A673 (cell line): ENCODE data around the gene ZNF692. TPM values are rescaled to one million over a fixed set of nuclear protein-coding genes. Genes with fewer than 3 reads are reported as not detected.
A peak's percentile ranks its signal among the peaks of the same experiment; 100 is the strongest.

ENCODE experiments used
- BruUV-seq: library from RNA; stranded (reverse); fragments of 400-500 nt; replicated peaks from 2 replicates; lab custom pipeline; 2021; lab: Mats Ljungman, UMichigan
- CTCF ChIA-PET: fragments of 300-600 bp; sonication (Branson Sonifier 250); formaldehyde crosslinking; loops from one replicate; lab custom pipeline; 2022; ENCODE audit warnings: antibody characterized with exemption; lab: Charles Lee
- POLR2A ChIA-PET: fragments of 300-600 bp; sonication (Branson Sonifier 250); formaldehyde crosslinking; loops from one replicate; lab custom pipeline; 2022; ENCODE audit warnings: antibody characterized with exemption; ENCODE audit not compliant: low non-redundant PET; lab: Charles Lee
- DNase-seq: peaks from one replicate; pipeline ENCODE4 v3.0.0-alpha.2; 2015; ENCODE audit warnings: low spot score
- H3K27ac ChIP-seq: fragments of 200-600 bp; sonication (generic); 2 replicates; pipeline ENCODE4 v1.5.1; 2016; ENCODE audit warnings: mixed run types, low read depth, mild to moderate bottlenecking, mixed read lengths, antibody characterized with exemption, low read length; ENCODE audit not compliant: poor library complexity, severe bottlenecking
- H3K27me3 ChIP-seq: fragments of 200-600 bp; sonication (generic); replicated peaks from 2 replicates; pipeline ENCODE4 v1.6.1; 2017; ENCODE audit warnings: mixed run types, low read depth, mild to moderate bottlenecking, mixed read lengths, antibody characterized with exemption, low read length; ENCODE audit not compliant: insufficient read depth, poor library complexity
- H3K36me3 ChIP-seq: fragments of 200-600 bp; sonication (generic); 2 replicates; pipeline ENCODE4 v1.6.1; 2016; ENCODE audit warnings: mixed run types, mild to moderate bottlenecking, mixed read lengths, antibody characterized with exemption, low read length; ENCODE audit not compliant: insufficient read depth, poor library complexity, severe bottlenecking
- H3K4me1 ChIP-seq: fragments of 200-600 bp; sonication (generic); 2 replicates; pipeline ENCODE4 v1.6.1; 2017; ENCODE audit warnings: mixed run types, mild to moderate bottlenecking, mixed read lengths, antibody characterized with exemption, low read length; ENCODE audit not compliant: insufficient read depth, poor library complexity, severe bottlenecking
- H3K4me3 ChIP-seq: fragments of 200-600 bp; sonication (generic); 2 replicates; pipeline ENCODE4 v1.5.1; 2016; ENCODE audit warnings: low read depth, mixed run types, mild to moderate bottlenecking, mixed read lengths, low read length; ENCODE audit not compliant: poor library complexity, severe bottlenecking
- H3K9me3 ChIP-seq: fragments of 200-600 bp; sonication (generic); 2 replicates; pipeline ENCODE4 v1.6.1; 2016; ENCODE audit warnings: mixed run types, low read depth, mild to moderate bottlenecking, mixed read lengths, antibody characterized with exemption, low read length; ENCODE audit not compliant: poor library complexity, severe bottlenecking
- EZH2 ChIP-seq: fragments of 200-600 bp; sonication (generic); IDR thresholded peaks from 2 replicates; pipeline ENCODE4 v1.6.1; 2017; ENCODE audit warnings: borderline replicate concordance, low read depth, mild to moderate bottlenecking, mixed read lengths, antibody characterized with exemption, low read length; ENCODE audit not compliant: poor library complexity, severe bottlenecking
- intact Hi-C: fragments of 100-400 bp; cut with micrococcal nuclease; formaldehyde crosslinking; loops from one replicate; pipeline ENCODE4 v1.10.0; 2022; ENCODE audit not compliant: unreplicated experiment
- total RNA-seq: library from RNA; stranded (reverse); gene quantifications from 2 replicates; pipeline ENCODE4 v1.2.3, GENCODE V29; 2021
- TF ChIP-seq, protein P1 (sequence below): fragments of 300-800, 200-600 bp; sonication (generic); conservative IDR thresholded peaks from 2 replicates; pipeline ENCODE4 v1.5.1; 2017; ENCODE audit warnings: low read depth, mild to moderate bottlenecking, antibody characterized with exemption, low read length, moderate library complexity, mixed read lengths

The ZNF692 gene
- total RNA-seq, 1 experiment from 2014 or later = 64.5 TPM

DNA sequence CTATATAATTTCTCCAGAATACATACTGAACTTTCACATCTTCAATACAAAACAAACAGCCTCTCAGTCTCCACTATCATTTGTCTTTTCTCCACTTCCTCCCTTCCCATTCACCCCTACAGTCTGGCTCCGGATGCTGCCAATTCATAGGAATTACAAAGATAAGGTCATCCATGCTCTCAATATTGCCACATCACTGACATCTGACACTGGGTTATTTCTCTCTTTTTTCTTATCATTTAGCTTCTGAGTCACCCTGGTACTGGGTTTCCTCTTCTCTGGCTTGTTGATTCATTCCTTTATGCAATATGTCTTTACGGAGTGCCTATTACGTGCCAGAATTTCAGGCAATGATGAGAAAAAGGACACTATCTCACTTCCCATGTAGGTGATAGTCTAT lies 30.0 kb downstream of the ZNF692 start:
- intact Hi-C loops = no loop called here
- POLR2A ChIA-PET = no interaction called here
- no peak overlapping the region for H3K27ac ChIP-seq

DNA sequence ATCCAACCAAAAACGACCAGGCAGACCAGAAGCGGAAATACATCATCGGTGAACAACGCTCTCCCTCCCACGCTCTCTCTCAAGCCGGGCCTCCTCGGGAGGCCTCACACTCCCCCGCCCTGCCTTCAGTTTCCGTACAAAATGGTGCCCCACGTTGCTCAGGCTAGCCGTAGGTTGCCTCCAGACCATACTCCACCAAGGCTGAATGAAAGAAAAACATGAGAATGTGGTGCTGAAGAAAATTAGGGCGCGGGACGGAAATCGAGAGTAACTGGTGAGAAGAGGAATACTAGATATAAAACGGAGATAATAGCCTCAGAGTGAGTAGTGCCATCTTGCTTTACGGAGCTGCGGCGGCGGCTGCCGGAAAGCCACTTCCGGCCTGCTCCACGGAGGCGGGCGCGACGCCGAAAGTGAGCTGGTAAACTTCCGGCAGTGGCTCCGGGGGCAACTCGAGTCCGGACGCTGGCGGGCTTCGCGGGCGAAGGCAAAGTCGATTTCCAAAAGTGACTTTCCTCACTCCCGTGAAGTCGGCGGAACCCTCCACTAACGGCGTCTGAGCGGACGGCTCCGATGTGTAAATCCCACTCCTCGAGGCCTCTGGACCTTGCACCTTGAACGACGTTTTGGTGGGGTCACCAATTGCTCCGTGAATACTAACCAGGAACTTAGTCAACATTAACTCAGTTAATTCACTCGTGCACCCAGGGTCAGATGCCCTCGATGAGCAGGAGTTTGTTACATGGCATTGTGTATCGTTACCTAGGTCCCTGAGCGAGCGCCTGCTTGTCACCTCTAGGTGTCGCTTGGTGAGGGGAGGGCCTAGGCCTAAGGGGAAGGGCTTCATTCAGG lies 32.8 kb downstream of the ZNF692 start, which contains the start of gene SH3BP5L:
Gene SH3BP5L, minus strand, starts transcription at position 7 of the 852 bp plus-strand sequence. CDS start 980 bp downstream, outside the sequence.
- Histone ChIP-seq H3K27me3 (no peaks in the 10 kb centered on the region), H3K9me3 (no peaks in the 10 kb centered on the region), H3K4me1 (peaks cover 11% of the 10 kb centered on the region), H3K27ac (peak within 1 kb of the TSS; percentile 95), H3K36me3 (peaks cover 6% of the 10 kb centered on the region), H3K4me3 (peak within 1 kb of the TSS; percentile 72)
- intact Hi-C loops = loop anchor here (1.0 kb wide), 1 partner anchor 12 kb away; the partner anchor contains the start of gene ZNF672
- POLR2A ChIA-PET = interaction anchor here (0.7 kb wide), 1 partner anchor 12 kb away, joined by 3 read pairs; the partner anchor contains the start of gene ZNF672
- peak; percentile 98 for DNase-seq
- CTCF ChIA-PET = interaction anchor here (0.6 to 1.7 kb wide), 3 partner anchors 12 to 80 kb away, joined by 3 to 8 read pairs (median 7); partner anchors contain the start of gene ZNF672
- TF ChIP-seq, protein P1, sequence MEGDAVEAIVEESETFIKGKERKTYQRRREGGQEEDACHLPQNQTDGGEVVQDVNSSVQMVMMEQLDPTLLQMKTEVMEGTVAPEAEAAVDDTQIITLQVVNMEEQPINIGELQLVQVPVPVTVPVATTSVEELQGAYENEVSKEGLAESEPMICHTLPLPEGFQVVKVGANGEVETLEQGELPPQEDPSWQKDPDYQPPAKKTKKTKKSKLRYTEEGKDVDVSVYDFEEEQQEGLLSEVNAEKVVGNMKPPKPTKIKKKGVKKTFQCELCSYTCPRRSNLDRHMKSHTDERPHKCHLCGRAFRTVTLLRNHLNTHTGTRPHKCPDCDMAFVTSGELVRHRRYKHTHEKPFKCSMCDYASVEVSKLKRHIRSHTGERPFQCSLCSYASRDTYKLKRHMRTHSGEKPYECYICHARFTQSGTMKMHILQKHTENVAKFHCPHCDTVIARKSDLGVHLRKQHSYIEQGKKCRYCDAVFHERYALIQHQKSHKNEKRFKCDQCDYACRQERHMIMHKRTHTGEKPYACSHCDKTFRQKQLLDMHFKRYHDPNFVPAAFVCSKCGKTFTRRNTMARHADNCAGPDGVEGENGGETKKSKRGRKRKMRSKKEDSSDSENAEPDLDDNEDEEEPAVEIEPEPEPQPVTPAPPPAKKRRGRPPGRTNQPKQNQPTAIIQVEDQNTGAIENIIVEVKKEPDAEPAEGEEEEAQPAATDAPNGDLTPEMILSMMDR = peak; percentile 90
- TF ChIP-seq EZH2 = no peak
- TSS peak; percentile 97 for BruUV-seq

More for the DNA sequence above, 30.0 kb downstream of the ZNF692 start:
- CTCF ChIA-PET = no interaction called here
- H3K4me1 ChIP-seq = peaks cover 11% of the 10 kb centered on the region
- no peak for TF ChIP-seq EZH2
- TF ChIP-seq, protein P1 = no peak
- peaks cover 5% of the 10 kb centered on the region for H3K27me3 ChIP-seq
- no TSS peak for BruUV-seq
- no peaks in the 10 kb centered on the region for H3K9me3 ChIP-seq
- no peak for DNase-seq
- H3K4me3 ChIP-seq = no peak overlapping the region
- H3K36me3 ChIP-seq = no peaks in the 10 kb centered on the region

DNA sequence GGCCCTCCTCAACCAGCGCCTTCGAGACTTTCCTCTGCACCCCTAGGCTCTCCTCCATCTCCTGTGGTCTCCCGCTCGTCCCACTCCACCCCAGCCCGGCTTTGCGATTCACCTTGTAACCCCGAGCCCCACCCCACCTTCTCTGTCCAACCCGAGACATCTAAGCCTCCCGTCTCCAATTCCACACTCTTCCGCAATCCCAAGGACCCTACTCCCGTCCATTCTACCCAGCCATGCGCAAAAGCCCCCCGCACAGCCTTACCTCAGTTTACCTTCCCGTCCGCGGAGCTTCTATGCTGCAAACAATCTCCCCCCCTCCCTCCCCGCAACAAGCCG lies 33.3 kb downstream of the ZNF692 start:
- no peaks in the 10 kb centered on the region for H3K27me3 ChIP-seq
- ChIA-PET POLR2A (interaction anchor here (0.7 kb wide), 1 partner anchor 12 kb away, joined by 3 read pairs; the partner anchor contains the start of gene ZNF672), CTCF (interaction anchor here (0.6 to 1.7 kb wide), 4 partner anchors 12 to 81 kb away, joined by 3 to 8 read pairs (median 5); partner anchors contain the start of gene ZNF672)
- no peak for DNase-seq
- no peak for TF ChIP-seq EZH2
- H3K4me1 ChIP-seq = peaks cover 11% of the 10 kb centered on the region
- H3K27ac ChIP-seq = peak overlapping the region; percentile 95
- intact Hi-C loops = no loop called here
- BruUV-seq = no TSS peak
- no peaks in the 10 kb centered on the region for H3K9me3 ChIP-seq
- peak overlapping the region; percentile 72 for H3K4me3 ChIP-seq
- H3K36me3 ChIP-seq = peaks cover 7% of the 10 kb centered on the region
